ENCODE results near the gene RPS10. TPM values are rescaled to one million over a fixed set of nuclear protein-coding genes. Genes with fewer than 3 reads are reported as not detected.
"Not testable (repeated sequence)": the region's sequence is repeated elsewhere in the genome, so short reads cannot be mapped to it uniquely, and the experiment has no call there.

The RPS10 gene
- total and polyA plus RNA-seq, 2 donors: 1,395 to 2,930 TPM

GRCh38 chr6:34383161-34383631 is 42.7 kb downstream of the RPS10 start:
- no peaks in the 10 kb centered on the region for H3K4me1 ChIP-seq (ENCODE audit: insufficient read depth)
- no peaks in the 10 kb centered on the region for H3K36me3 ChIP-seq (ENCODE audit: insufficient read depth)
- peak; percentile 23 for DNase-seq (ENCODE audit: extremely low spot score)
- WGBS: 26% methylated on average over 3 of the region's 3 CpGs
- no peak overlapping the region for H3K4me3 ChIP-seq (ENCODE audit: low read depth, low read length)
- H3K27ac ChIP-seq (ENCODE audit: low read depth): no peak overlapping the region

DNA sequence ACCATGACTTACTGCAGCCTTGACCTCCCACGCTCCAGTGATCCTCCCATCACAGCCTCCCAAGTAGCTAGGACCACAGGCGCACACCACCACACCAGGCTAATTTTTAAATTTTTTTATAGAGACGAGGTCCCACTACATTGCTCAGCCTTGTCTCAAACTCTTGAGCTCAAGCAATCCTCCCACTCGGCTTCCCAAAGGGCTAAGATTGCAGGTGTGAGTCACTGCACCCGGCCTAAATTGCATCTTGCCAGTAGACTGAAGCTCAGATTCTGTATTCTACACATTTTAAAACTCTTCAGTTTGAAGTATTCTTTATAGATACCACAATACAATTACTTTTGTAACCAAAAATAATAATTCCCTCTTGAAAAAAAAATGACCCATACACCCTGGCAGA is 44.8 kb downstream of the RPS10 start:
- Histone ChIP-seq H3K4me1 (ENCODE audit: insufficient read depth) (no peaks in the 10 kb centered on the region), H3K4me3 (ENCODE audit: low read depth, low read length) (no peak overlapping the region), H3K36me3 (ENCODE audit: insufficient read depth) (no peaks in the 10 kb centered on the region), H3K27ac (ENCODE audit: low read depth) (no peak overlapping the region)
- DNase-seq (ENCODE audit: extremely low spot score): no peak
- 94% methylated on average over 5 of the region's 5 CpGs for WGBS

GRCh38 chr6:34378470-34378869 is 47.4 kb downstream of the RPS10 start:
- DNase-seq (ENCODE audit: extremely low spot score): no peak
- Histone ChIP-seq H3K27ac (ENCODE audit: low read depth) (no peak overlapping the region), H3K4me3 (ENCODE audit: low read depth, low read length) (no peak overlapping the region), H3K36me3 (ENCODE audit: insufficient read depth) (no peaks in the 10 kb centered on the region), H3K4me1 (ENCODE audit: insufficient read depth) (no peaks in the 10 kb centered on the region)
- WGBS: 94% methylated on average over 2 of the region's 2 CpGs

- no peak for DNase-seq (ENCODE audit: extremely low spot score)
- H3K27ac ChIP-seq (ENCODE audit: low read depth): no peak overlapping the region
- WGBS: over 99% methylated on average over 5 of the region's 5 CpGs
- H3K4me3 ChIP-seq (ENCODE audit: low read depth, low read length): no peak overlapping the region
- H3K4me1 ChIP-seq (ENCODE audit: insufficient read depth): no peaks in the 10 kb centered on the region
- H3K36me3 ChIP-seq (ENCODE audit: insufficient read depth): no peaks in the 10 kb centered on the region
Measured at GRCh38 chr6:34377984-34378383, 47.9 kb downstream of the RPS10 start.

- not testable (repeated sequence) for DNase-seq (ENCODE audit: extremely low spot score); H3K4me3 ChIP-seq (ENCODE audit: low read depth, low read length); H3K4me1 ChIP-seq (ENCODE audit: insufficient read depth); H3K27ac ChIP-seq (ENCODE audit: low read depth); H3K36me3 ChIP-seq (ENCODE audit: insufficient read depth)
- 93% methylated on average over 5 of the region's 5 CpGs for WGBS
Measured at GRCh38 chr6:34377571-34377970, 48.3 kb downstream of the RPS10 start.

DNA sequence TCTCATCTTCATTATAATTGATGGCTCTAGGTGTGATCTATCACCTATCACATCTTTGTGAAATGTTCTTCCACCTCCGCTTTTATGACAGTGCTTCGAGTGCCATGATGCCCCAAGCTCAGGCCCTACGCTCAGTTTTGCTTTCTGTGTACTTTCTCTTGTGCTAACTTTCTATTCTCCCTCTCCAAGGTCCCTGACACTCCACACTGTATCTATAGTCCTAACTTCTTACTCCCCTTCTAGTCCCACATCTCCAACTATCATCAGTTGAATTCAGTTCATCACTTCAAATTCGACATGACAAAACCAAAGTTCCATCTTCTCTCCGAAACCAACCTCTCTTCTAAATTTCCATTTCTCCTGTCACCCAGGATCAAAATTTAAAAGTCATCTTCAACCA is 50.0 kb downstream of the RPS10 start:
- Histone ChIP-seq H3K4me3 (ENCODE audit: low read depth, low read length) (no peak overlapping the region), H3K36me3 (ENCODE audit: insufficient read depth) (no peaks in the 10 kb centered on the region), H3K27ac (ENCODE audit: low read depth) (no peak overlapping the region), H3K4me1 (ENCODE audit: insufficient read depth) (no peaks in the 10 kb centered on the region)
- 97% methylated on average over 5 of the region's 5 CpGs for WGBS
- DNase-seq (ENCODE audit: extremely low spot score): no peak

- H3K36me3 ChIP-seq (ENCODE audit: insufficient read depth): no peaks in the 10 kb centered on the region
- 55% methylated on average over 4 of the region's 4 CpGs for WGBS
- no peak for DNase-seq (ENCODE audit: extremely low spot score)
- peak overlapping the region; percentile 10 for H3K27ac ChIP-seq (ENCODE audit: low read depth)
- no peaks in the 10 kb centered on the region for H3K4me1 ChIP-seq (ENCODE audit: insufficient read depth)
- no peak overlapping the region for H3K4me3 ChIP-seq (ENCODE audit: low read depth, low read length)
Measured at GRCh38 chr6:34374508-34374907, 51.4 kb downstream of the RPS10 start.

DNA sequence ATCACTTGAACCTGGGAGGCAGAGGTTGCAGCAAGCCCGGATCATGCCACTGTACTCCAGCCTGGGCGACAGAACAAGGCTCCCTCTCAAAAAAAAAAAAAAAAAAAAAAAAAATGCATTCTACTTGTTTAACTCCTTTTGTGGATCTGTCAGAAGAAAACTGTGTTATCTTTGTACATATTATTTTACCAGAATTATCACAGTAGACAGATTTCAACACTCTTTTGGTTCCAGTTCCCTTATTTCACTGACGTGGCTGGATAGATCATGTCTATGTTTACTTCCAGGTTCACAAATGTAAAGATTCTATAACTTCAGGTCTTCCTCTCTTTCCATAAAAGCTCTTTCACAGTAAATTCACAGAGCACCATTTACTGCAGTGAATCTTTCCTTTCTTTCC is 51.8 kb downstream of the RPS10 start:
- Histone ChIP-seq H3K4me1 (ENCODE audit: insufficient read depth) (no peaks in the 10 kb centered on the region), H3K4me3 (ENCODE audit: low read depth, low read length) (no peak overlapping the region), H3K36me3 (ENCODE audit: insufficient read depth) (no peaks in the 10 kb centered on the region), H3K27ac (ENCODE audit: low read depth) (no peak overlapping the region)
- DNase-seq (ENCODE audit: extremely low spot score): no peak
- 63% methylated on average over 3 of the region's 3 CpGs for WGBS

DNA sequence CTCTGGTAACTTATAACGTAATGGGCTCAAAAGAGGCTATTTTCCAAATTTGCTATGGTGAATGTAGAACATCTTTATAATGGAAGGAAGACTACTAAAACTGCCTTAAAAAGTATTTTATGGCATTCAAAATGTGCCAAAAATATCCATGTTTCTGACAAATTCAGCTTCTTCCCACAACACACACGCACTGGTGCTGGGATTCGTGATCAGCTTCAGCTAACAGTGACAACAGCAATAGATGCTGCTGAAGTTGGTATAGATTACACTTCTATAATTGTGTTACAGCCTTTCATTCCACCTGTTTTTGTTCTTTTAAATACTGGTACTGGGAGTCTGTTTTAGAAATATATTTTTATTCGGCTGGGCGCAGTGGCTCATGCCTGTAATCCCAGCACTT is 52.4 kb downstream of the RPS10 start:
- no peak overlapping the region for H3K4me3 ChIP-seq (ENCODE audit: low read depth, low read length)
- no peaks in the 10 kb centered on the region for H3K36me3 ChIP-seq (ENCODE audit: insufficient read depth)
- no peak overlapping the region for H3K27ac ChIP-seq (ENCODE audit: low read depth)
- no peaks in the 10 kb centered on the region for H3K4me1 ChIP-seq (ENCODE audit: insufficient read depth)
- 91% methylated on average over 5 of the region's 5 CpGs for WGBS
- no peak for DNase-seq (ENCODE audit: extremely low spot score)

GRCh38 chr6:34371865-34372264 is 54.0 kb downstream of the RPS10 start:
- 96% methylated on average over 3 of the region's 5 CpGs for WGBS
- not testable (repeated sequence) for DNase-seq (ENCODE audit: extremely low spot score); H3K4me3 ChIP-seq (ENCODE audit: low read depth, low read length); H3K4me1 ChIP-seq (ENCODE audit: insufficient read depth); H3K36me3 ChIP-seq (ENCODE audit: insufficient read depth); H3K27ac ChIP-seq (ENCODE audit: low read depth)

- Histone ChIP-seq H3K4me3 (ENCODE audit: low read depth, low read length) (no peak overlapping the region), H3K36me3 (ENCODE audit: insufficient read depth) (no peaks in the 10 kb centered on the region), H3K27ac (ENCODE audit: low read depth) (no peak overlapping the region), H3K4me1 (ENCODE audit: insufficient read depth) (no peaks in the 10 kb centered on the region)
- 82% methylated on average over 5 of the region's 5 CpGs for WGBS
- no peak for DNase-seq (ENCODE audit: extremely low spot score)
Measured at GRCh38 chr6:34370361-34370760, 55.5 kb downstream of the RPS10 start.

- H3K4me3 ChIP-seq (ENCODE audit: low read depth, low read length): no peak overlapping the region
- no peaks in the 10 kb centered on the region for H3K36me3 ChIP-seq (ENCODE audit: insufficient read depth)
- 89% methylated on average over 4 of the region's 4 CpGs for WGBS
- H3K27ac ChIP-seq (ENCODE audit: low read depth): no peak overlapping the region
- no peak for DNase-seq (ENCODE audit: extremely low spot score)
- no peaks in the 10 kb centered on the region for H3K4me1 ChIP-seq (ENCODE audit: insufficient read depth)
Measured at GRCh38 chr6:34369385-34369784, 56.5 kb downstream of the RPS10 start.

Other genes with a start within 250 kb of the RPS10 start
- gene HMGA1, start 189.2 kb downstream of the RPS10 start, total RNA-seq: 12.4 TPM
- gene HMGA1, start 189.2 kb downstream of the RPS10 start, polyA plus RNA-seq: 23.6 TPM
- 4.2 TPM for gene SMIM29, start 177.1 kb downstream of the RPS10 start, total RNA-seq
- 44.9 TPM for gene SMIM29, start 177.1 kb downstream of the RPS10 start, polyA plus RNA-seq
- 43.9 TPM for gene NUDT3, start 33.4 kb downstream of the RPS10 start, total RNA-seq
- gene NUDT3, start 33.4 kb downstream of the RPS10 start, polyA plus RNA-seq: 20.7 TPM
- 0.32 TPM for gene PACSIN1, start 40.0 kb upstream of the RPS10 start, total RNA-seq
- gene PACSIN1, start 40.0 kb upstream of the RPS10 start, polyA plus RNA-seq: 0.20 TPM
- 0.16 TPM for gene SPDEF, start 130.3 kb upstream of the RPS10 start, total RNA-seq
- 0.16 TPM for gene SPDEF, start 130.3 kb upstream of the RPS10 start, polyA plus RNA-seq

Measured in urinary bladder (tissue), 4 donors.